Measurements from ENCODE around the gene ENC1.

GRCh38 chr5:74599148-74599547 is 41.4 kb downstream of the ENC1 start:
- TF ChIP-seq POLR2AphosphoS5 (IDR thresholded peaks at IDR 0.05) (no peak), POLR2A (IDR thresholded peaks at IDR 0.05) (no peak), CTCF (IDR thresholded peaks at IDR 0.05) (no peak)
